ENCODE data around the gene GSE1.

DNA sequence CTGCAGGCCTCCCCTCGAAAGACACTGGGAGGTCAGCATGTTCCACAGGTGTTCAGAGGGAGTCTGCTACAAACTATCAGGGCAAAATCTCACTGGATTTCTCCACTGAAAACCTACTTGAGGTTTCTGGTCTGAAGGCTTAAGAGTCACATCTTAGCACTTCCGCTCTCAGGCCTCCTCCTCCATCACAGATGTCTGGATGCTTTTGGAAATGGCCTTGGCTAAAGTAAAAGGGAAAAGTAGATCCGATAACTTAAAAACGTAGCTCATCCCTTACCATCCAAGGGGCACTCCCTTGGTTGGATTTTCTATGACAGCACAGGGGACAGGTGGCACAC lies 61.3 kb downstream of the GSE1 start:
- TF ChIP-seq, protein P1, sequence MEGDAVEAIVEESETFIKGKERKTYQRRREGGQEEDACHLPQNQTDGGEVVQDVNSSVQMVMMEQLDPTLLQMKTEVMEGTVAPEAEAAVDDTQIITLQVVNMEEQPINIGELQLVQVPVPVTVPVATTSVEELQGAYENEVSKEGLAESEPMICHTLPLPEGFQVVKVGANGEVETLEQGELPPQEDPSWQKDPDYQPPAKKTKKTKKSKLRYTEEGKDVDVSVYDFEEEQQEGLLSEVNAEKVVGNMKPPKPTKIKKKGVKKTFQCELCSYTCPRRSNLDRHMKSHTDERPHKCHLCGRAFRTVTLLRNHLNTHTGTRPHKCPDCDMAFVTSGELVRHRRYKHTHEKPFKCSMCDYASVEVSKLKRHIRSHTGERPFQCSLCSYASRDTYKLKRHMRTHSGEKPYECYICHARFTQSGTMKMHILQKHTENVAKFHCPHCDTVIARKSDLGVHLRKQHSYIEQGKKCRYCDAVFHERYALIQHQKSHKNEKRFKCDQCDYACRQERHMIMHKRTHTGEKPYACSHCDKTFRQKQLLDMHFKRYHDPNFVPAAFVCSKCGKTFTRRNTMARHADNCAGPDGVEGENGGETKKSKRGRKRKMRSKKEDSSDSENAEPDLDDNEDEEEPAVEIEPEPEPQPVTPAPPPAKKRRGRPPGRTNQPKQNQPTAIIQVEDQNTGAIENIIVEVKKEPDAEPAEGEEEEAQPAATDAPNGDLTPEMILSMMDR (IDR thresholded peaks at IDR 0.05; ENCODE audit: low read depth, low read length, poor library complexity, severe bottlenecking), result no peak
- no peak for TF ChIP-seq EZH2phosphoT487 (IDR thresholded peaks at IDR 0.05; ENCODE audit: borderline replicate concordance, low read length)

Data from DOHH2 (cell line).